K562 (cell line): ENCODE data around the gene TADA2A. TPM values are rescaled to one million over a fixed set of nuclear protein-coding genes. Genes with fewer than 3 reads are reported as not detected.

Experiments
- C11orf30 ChIP-seq: fragments of 450-650 bp; IDR thresholded peaks from 2 replicates; pipeline ENCODE4 v1.6.1; 2016; ENCODE audit warnings: low read depth, mild to moderate bottlenecking
- GTF2E2 ChIP-seq: fragments of 200-800 bp; sonication (Bioruptor generic); IDR thresholded peaks from 2 replicates; pipeline ENCODE4 v1.6.1; 2016; ENCODE audit warnings: missing genetic modification characterization, missing compliant biosample characterization
- L3MBTL2 ChIP-seq: fragments of 450-650 bp; IDR thresholded peaks from 2 replicates; pipeline ENCODE4 v1.6.1; 2016; ENCODE audit warnings: mild to moderate bottlenecking, moderate library complexity
- MTA3 ChIP-seq: fragments of 450-650 bp; formaldehyde crosslinking; IDR thresholded peaks from 2 replicates; pipeline ENCODE4 v1.6.1; 2017; ENCODE audit warnings: mild to moderate bottlenecking, borderline replicate concordance
- MYC ChIP-seq, 2 experiments: fragments of 250-450 bp in 1 of 2; sonication (Bioruptor Pico) in 1 of 2; IDR thresholded peaks; 2 replicates each; pipeline versions ENCODE4 v1.5.1 to v1.6.1; 2012 to 2021; ENCODE audit warnings: low read depth in 2 of 2, borderline replicate concordance in 1 of 2, improper control_type of control experiment in 1 of 2, low read length in 1 of 2, mild to moderate bottlenecking in 1 of 2, moderate library complexity in 1 of 2
- SMARCC2 ChIP-seq: fragments of 450-650 bp; IDR thresholded peaks from 2 replicates; pipeline ENCODE4 v1.6.1; 2017; ENCODE audit warnings: antibody characterized with exemption, moderate library complexity, mild to moderate bottlenecking, low read depth
- ZNF184 ChIP-seq: sonication (generic); formaldehyde crosslinking; IDR thresholded peaks from 2 replicates; pipeline ENCODE4 v1.5.0; 2020; ENCODE audit warnings: missing genetic modification reagents
- polyA plus RNA-seq, 8 experiments: library from polyadenylated mRNA; depleted of rRNA in 4 of 8; stranded (reverse) in 5 of 8; unstranded in 3 of 8; fragments of >200 nt; fragmentation: Nextera tagmentation in 2 of 8; fragmentation: Illumina TruSeq in 1 of 8; extraction: Ambion mirVana in 2 of 8; extraction: Trizol in 1 of 8; gene quantifications; 2 replicates each; pipeline versions ENCODE4 v1.2.1 to v1.2.3, GENCODE V29; 2011 to 2014; ENCODE audit warnings: inconsistent platforms in 1 of 8, missing spikeins in 1 of 8
- total RNA-seq, 7 experiments: library from RNA; depleted of rRNA in 6 of 7; stranded (reverse); fragments of >200 nt in 6 of 7; fragmentation: Illumina TruSeq in 2 of 7; extraction: Trizol in 2 of 7; gene quantifications; 2 replicates each; pipeline versions ENCODE4 v1.2.1 to v1.2.3, GENCODE V29; 2011 to 2021; ENCODE audit warnings: low replicate concordance in 1 of 7
- TF ChIP-seq, protein P1 (sequence below): sonication (generic); formaldehyde crosslinking; IDR thresholded peaks from 2 replicates; pipeline ENCODE4 v1.8.1; 2023; ENCODE audit warnings: mild to moderate bottlenecking, missing genetic modification reagents
- TF ChIP-seq, protein P2 (sequence below): sonication (generic); IDR thresholded peaks from 2 replicates; pipeline ENCODE4 v1.6.1; 2016
- TF ChIP-seq, protein P3 (sequence below): fragments of 450-650 bp; IDR thresholded peaks from 2 replicates; pipeline ENCODE4 v1.6.1; 2016; ENCODE audit warnings: mild to moderate bottlenecking, moderate library complexity
- TF ChIP-seq, protein P4 (sequence below): sonication (generic); formaldehyde crosslinking; IDR thresholded peaks from 2 replicates; pipeline ENCODE4 v1.5.0; 2020; ENCODE audit warnings: missing genetic modification reagents

Gene TADA2A
- total and polyA plus RNA-seq, 9 of the 15 experiments (the other 6 are each of a cell fraction or from before 2014, with no cell fraction given), result 13.8 to 37.7 (median 25.0) TPM

DNA sequence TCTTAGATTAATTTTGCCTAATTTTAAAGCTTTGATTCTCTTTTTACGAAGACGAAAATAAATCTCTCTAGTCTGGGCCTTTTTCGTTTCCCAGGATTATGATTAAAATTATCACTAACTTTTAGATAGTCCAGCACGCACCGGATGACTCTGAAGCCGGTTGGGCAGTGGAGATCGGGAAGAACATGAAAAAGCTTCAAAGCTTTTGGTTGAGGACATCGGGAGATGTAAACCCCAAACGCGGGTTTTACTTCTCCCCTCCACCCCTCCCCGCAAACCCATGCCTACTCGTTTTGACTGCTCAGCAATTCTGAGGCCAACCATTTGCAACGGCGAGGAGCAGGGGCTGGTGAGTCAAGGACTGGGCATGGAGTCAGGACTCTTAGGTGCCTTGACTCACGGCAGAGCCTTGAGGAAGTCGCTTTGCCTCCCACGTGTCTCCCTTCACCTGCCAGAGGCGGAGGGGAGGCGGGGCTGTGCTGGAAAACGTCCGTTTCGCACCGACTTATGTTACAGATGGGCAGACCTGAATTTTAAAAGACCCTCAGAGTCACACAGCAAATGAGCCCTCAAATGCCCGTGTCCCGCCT is 82.0 kb downstream of the TADA2A start (continued):
- TF ChIP-seq, protein P1, sequence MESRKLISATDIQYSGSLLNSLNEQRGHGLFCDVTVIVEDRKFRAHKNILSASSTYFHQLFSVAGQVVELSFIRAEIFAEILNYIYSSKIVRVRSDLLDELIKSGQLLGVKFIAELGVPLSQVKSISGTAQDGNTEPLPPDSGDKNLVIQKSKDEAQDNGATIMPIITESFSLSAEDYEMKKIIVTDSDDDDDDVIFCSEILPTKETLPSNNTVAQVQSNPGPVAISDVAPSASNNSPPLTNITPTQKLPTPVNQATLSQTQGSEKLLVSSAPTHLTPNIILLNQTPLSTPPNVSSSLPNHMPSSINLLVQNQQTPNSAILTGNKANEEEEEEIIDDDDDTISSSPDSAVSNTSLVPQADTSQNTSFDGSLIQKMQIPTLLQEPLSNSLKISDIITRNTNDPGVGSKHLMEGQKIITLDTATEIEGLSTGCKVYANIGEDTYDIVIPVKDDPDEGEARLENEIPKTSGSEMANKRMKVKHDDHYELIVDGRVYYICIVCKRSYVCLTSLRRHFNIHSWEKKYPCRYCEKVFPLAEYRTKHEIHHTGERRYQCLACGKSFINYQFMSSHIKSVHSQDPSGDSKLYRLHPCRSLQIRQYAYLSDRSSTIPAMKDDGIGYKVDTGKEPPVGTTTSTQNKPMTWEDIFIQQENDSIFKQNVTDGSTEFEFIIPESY (CRISPR knock-in tag), result no peak
- peak; percentile 95 for TF ChIP-seq C11orf30
- 0 out of 2 replicates have a peak, but pooled peaks have one; percentile 27 for TF ChIP-seq GTF2E2
- TF ChIP-seq L3MBTL2, result peak; percentile 76; the same call in 1 of the 2 replicates
- TF ChIP-seq, protein P2, sequence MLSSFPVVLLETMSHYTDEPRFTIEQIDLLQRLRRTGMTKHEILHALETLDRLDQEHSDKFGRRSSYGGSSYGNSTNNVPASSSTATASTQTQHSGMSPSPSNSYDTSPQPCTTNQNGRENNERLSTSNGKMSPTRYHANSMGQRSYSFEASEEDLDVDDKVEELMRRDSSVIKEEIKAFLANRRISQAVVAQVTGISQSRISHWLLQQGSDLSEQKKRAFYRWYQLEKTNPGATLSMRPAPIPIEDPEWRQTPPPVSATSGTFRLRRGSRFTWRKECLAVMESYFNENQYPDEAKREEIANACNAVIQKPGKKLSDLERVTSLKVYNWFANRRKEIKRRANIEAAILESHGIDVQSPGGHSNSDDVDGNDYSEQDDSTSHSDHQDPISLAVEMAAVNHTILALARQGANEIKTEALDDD, result 0 out of 2 replicates have a peak, but pooled peaks have one; percentile 22
- TF ChIP-seq, protein P3, sequence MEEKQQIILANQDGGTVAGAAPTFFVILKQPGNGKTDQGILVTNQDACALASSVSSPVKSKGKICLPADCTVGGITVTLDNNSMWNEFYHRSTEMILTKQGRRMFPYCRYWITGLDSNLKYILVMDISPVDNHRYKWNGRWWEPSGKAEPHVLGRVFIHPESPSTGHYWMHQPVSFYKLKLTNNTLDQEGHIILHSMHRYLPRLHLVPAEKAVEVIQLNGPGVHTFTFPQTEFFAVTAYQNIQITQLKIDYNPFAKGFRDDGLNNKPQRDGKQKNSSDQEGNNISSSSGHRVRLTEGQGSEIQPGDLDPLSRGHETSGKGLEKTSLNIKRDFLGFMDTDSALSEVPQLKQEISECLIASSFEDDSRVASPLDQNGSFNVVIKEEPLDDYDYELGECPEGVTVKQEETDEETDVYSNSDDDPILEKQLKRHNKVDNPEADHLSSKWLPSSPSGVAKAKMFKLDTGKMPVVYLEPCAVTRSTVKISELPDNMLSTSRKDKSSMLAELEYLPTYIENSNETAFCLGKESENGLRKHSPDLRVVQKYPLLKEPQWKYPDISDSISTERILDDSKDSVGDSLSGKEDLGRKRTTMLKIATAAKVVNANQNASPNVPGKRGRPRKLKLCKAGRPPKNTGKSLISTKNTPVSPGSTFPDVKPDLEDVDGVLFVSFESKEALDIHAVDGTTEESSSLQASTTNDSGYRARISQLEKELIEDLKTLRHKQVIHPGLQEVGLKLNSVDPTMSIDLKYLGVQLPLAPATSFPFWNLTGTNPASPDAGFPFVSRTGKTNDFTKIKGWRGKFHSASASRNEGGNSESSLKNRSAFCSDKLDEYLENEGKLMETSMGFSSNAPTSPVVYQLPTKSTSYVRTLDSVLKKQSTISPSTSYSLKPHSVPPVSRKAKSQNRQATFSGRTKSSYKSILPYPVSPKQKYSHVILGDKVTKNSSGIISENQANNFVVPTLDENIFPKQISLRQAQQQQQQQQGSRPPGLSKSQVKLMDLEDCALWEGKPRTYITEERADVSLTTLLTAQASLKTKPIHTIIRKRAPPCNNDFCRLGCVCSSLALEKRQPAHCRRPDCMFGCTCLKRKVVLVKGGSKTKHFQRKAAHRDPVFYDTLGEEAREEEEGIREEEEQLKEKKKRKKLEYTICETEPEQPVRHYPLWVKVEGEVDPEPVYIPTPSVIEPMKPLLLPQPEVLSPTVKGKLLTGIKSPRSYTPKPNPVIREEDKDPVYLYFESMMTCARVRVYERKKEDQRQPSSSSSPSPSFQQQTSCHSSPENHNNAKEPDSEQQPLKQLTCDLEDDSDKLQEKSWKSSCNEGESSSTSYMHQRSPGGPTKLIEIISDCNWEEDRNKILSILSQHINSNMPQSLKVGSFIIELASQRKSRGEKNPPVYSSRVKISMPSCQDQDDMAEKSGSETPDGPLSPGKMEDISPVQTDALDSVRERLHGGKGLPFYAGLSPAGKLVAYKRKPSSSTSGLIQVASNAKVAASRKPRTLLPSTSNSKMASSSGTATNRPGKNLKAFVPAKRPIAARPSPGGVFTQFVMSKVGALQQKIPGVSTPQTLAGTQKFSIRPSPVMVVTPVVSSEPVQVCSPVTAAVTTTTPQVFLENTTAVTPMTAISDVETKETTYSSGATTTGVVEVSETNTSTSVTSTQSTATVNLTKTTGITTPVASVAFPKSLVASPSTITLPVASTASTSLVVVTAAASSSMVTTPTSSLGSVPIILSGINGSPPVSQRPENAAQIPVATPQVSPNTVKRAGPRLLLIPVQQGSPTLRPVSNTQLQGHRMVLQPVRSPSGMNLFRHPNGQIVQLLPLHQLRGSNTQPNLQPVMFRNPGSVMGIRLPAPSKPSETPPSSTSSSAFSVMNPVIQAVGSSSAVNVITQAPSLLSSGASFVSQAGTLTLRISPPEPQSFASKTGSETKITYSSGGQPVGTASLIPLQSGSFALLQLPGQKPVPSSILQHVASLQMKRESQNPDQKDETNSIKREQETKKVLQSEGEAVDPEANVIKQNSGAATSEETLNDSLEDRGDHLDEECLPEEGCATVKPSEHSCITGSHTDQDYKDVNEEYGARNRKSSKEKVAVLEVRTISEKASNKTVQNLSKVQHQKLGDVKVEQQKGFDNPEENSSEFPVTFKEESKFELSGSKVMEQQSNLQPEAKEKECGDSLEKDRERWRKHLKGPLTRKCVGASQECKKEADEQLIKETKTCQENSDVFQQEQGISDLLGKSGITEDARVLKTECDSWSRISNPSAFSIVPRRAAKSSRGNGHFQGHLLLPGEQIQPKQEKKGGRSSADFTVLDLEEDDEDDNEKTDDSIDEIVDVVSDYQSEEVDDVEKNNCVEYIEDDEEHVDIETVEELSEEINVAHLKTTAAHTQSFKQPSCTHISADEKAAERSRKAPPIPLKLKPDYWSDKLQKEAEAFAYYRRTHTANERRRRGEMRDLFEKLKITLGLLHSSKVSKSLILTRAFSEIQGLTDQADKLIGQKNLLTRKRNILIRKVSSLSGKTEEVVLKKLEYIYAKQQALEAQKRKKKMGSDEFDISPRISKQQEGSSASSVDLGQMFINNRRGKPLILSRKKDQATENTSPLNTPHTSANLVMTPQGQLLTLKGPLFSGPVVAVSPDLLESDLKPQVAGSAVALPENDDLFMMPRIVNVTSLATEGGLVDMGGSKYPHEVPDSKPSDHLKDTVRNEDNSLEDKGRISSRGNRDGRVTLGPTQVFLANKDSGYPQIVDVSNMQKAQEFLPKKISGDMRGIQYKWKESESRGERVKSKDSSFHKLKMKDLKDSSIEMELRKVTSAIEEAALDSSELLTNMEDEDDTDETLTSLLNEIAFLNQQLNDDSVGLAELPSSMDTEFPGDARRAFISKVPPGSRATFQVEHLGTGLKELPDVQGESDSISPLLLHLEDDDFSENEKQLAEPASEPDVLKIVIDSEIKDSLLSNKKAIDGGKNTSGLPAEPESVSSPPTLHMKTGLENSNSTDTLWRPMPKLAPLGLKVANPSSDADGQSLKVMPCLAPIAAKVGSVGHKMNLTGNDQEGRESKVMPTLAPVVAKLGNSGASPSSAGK, result peak; percentile 57
- TF ChIP-seq, protein P4, sequence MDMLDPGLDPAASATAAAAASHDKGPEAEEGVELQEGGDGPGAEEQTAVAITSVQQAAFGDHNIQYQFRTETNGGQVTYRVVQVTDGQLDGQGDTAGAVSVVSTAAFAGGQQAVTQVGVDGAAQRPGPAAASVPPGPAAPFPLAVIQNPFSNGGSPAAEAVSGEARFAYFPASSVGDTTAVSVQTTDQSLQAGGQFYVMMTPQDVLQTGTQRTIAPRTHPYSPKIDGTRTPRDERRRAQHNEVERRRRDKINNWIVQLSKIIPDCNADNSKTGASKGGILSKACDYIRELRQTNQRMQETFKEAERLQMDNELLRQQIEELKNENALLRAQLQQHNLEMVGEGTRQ (CRISPR knock-in tag), result peak; percentile 39
- TF ChIP-seq MTA3, result 0 out of 2 replicates have a peak, but pooled peaks have one; percentile 11
- TF ChIP-seq SMARCC2, result no peak
- no peak for TF ChIP-seq ZNF184 (CRISPR knock-in tag)
- TF ChIP-seq MYC (IDR thresholded peaks at IDR 0.05; ENCODE audit: low read depth, low read length), result peak; percentile 63
- TF ChIP-seq MYC (CRISPR knock-in tag; IDR thresholded peaks at IDR 0.05; ENCODE audit: borderline replicate concordance, low read depth), result no peak
